Smooth muscle cell of the brain vasculature (primary cell): ENCODE measurements around the gene IL21.

Source experiments
- DNase-seq: peaks from one replicate; pipeline ENCODE4 v3.0.0-alpha.2; 2012; ENCODE audit warnings: low read depth, low spot score

The IL21 gene

GRCh38 chr4:122633211-122633610 is 12.3 kb upstream of the IL21 start:
- DNase-seq: no peak

GRCh38 chr4:122632396-122633143 is 11.7 kb upstream of the IL21 start:
- no peak for DNase-seq

- no peak for DNase-seq
These were observed 4.3 kb upstream of the IL21 start for GRCh38 chr4:122625156-122625555.

GRCh38 chr4:122624205-122624604 is 3.3 kb upstream of the IL21 start:
- DNase-seq: no peak

- DNase-seq: no peak
These were observed 2.8 kb upstream of the IL21 start for GRCh38 chr4:122623637-122624166.

- DNase-seq: no peak
These were observed 1.5 kb upstream of the IL21 start for GRCh38 chr4:122622400-122622799.

GRCh38 chr4:122619611-122620010 is 1.3 kb downstream of the IL21 start:
- DNase-seq: no peak

- no peak for DNase-seq
These were observed 3.0 kb downstream of the IL21 start for GRCh38 chr4:122617597-122618593.

- no peak for DNase-seq
These were observed 3.8 kb downstream of the IL21 start for GRCh38 chr4:122616915-122617596.

GRCh38 chr4:122614621-122615020 is 6.2 kb downstream of the IL21 start:
- DNase-seq: no peak

GRCh38 chr4:122612540-122612939 is 8.3 kb downstream of the IL21 start:
- no peak for DNase-seq

- DNase-seq: no peak
These were observed 14.4 kb downstream of the IL21 start for GRCh38 chr4:122606364-122607043.

- DNase-seq: no peak
These were observed 16.7 kb downstream of the IL21 start for GRCh38 chr4:122604146-122604545.

- DNase-seq: no peak
These were observed 17.7 kb downstream of the IL21 start for GRCh38 chr4:122603156-122603574.

- DNase-seq: no peak
These were observed 18.4 kb downstream of the IL21 start for GRCh38 chr4:122602277-122603142.

- DNase-seq: no peak
These were observed 29.7 kb downstream of the IL21 start for GRCh38 chr4:122591196-122591595.

- no peak for DNase-seq
These were observed 32.2 kb downstream of the IL21 start for GRCh38 chr4:122588453-122589238.

- no peak for DNase-seq
These were observed 36.3 kb downstream of the IL21 start for GRCh38 chr4:122584519-122584918.

GRCh38 chr4:122583906-122584305 is 37.0 kb downstream of the IL21 start:
- no peak for DNase-seq
